CD8-positive, alpha-beta memory T cell (primary cell): Measurements from ENCODE around the gene ANXA10. TPM values are rescaled to one million over a fixed set of nuclear protein-coding genes. Genes with fewer than 3 reads are reported as not detected.
"Not testable (repeated sequence)": the region's sequence is repeated elsewhere in the genome, so short reads cannot be mapped to it uniquely, and the experiment has no call there.

Experiments
- CTCF ChIA-PET: fragments of 350-600 bp; sonication (Branson Sonifier 250); formaldehyde crosslinking; loops from one replicate; lab custom pipeline; 2021; ENCODE audit warnings: antibody characterized with exemption; lab: Charles Lee
- POLR2A ChIA-PET: fragments of 350-600 bp; sonication (Branson Sonifier 250); formaldehyde crosslinking; loops from one replicate; lab custom pipeline; 2021; ENCODE audit warnings: antibody characterized with exemption; lab: Charles Lee
- DNase-seq, 5 donors: peaks; one replicate each; pipeline versions ENCODE4 v3.0.0 to v3.0.0-alpha.2; 2020 to 2022; ENCODE audit warnings: mixed read lengths in 1 of 5
- H3K27ac ChIP-seq: one replicate; pipeline ENCODE4 v1.7.0; 2013; ENCODE audit warnings: low read depth, mild to moderate bottlenecking, low read length, moderate library complexity
- H3K27me3 ChIP-seq: 2 replicates; pipeline ENCODE4 v1.7.0; 2013; ENCODE audit warnings: low read length, mild to moderate bottlenecking; ENCODE audit not compliant: insufficient read depth, poor library complexity, severe bottlenecking
- H3K36me3 ChIP-seq: 2 replicates; pipeline ENCODE4 v1.7.0; 2013; ENCODE audit warnings: mild to moderate bottlenecking, low read length, moderate library complexity; ENCODE audit not compliant: insufficient read depth
- H3K4me1 ChIP-seq: 2 replicates; pipeline ENCODE4 v1.7.0; 2013; ENCODE audit warnings: mild to moderate bottlenecking, low read length, moderate library complexity; ENCODE audit not compliant: insufficient read depth
- H3K4me3 ChIP-seq: 2 replicates; pipeline ENCODE4 v1.7.0; 2013; ENCODE audit warnings: mild to moderate bottlenecking, low read length
- H3K9me3 ChIP-seq: 2 replicates; pipeline ENCODE4 v1.7.0; 2013; ENCODE audit warnings: mild to moderate bottlenecking, low read length
- H3K27ac Mint-ChIP-seq, 8 donors: one replicate each; pipeline ENCODE4 v1.8.0; 2020 to 2021; ENCODE audit warnings: mixed read lengths in 8 of 8, mild to moderate bottlenecking in 6 of 8, inconsistent platforms in 3 of 8, moderate library complexity in 3 of 8
- H3K27me3 Mint-ChIP-seq, 2 donors: one replicate each; pipeline ENCODE4 v1.8.0; 2020 to 2021; ENCODE audit warnings: mixed read lengths in 2 of 2, mild to moderate bottlenecking in 1 of 2, moderate library complexity in 1 of 2
- H3K36me3 Mint-ChIP-seq, 3 donors: one replicate each; pipeline ENCODE4 v1.8.0; 2020 to 2021; ENCODE audit warnings: mixed read lengths in 3 of 3, inconsistent platforms in 1 of 3, mild to moderate bottlenecking in 1 of 3
- H3K4me1 Mint-ChIP-seq, 3 donors: one replicate each; pipeline ENCODE4 v1.8.0; 2020 to 2021; ENCODE audit warnings: mixed read lengths in 3 of 3, inconsistent platforms in 1 of 3, mild to moderate bottlenecking in 1 of 3
- H3K4me3 Mint-ChIP-seq, 7 donors: one replicate each; pipeline ENCODE4 v1.8.0; 2020 to 2021; ENCODE audit warnings: mixed read lengths in 7 of 7, mild to moderate bottlenecking in 6 of 7, moderate library complexity in 4 of 7, inconsistent platforms in 2 of 7
- H3K9me3 Mint-ChIP-seq, 5 donors: one replicate each; pipeline ENCODE4 v1.8.0; 2020 to 2022; ENCODE audit warnings: mixed read lengths in 5 of 5, mild to moderate bottlenecking in 3 of 5, moderate library complexity in 2 of 5, inconsistent platforms in 1 of 5
- polyA plus RNA-seq: library from polyadenylated mRNA; unstranded; fragments of 300-500 nt; fragmentation: Illumina TruSeq; gene quantifications from one replicate; pipeline ENCODE4 v1.2.3, GENCODE V29; 2021
- total RNA-seq, 2 experiments: library from RNA; stranded (reverse); gene quantifications; one replicate each; pipeline ENCODE4 v1.2.3, GENCODE V29; 2021

Gene ANXA10
- total and polyA plus RNA-seq, 3 experiments from 2014 or later: not detected

- Histone ChIP-seq H3K4me3 (no peak overlapping the region), H3K9me3 (peaks cover 9% of the 10 kb centered on the region), H3K27ac (no peak overlapping the region), H3K36me3 (no peaks in the 10 kb centered on the region), H3K4me1 (no peaks in the 10 kb centered on the region), H3K27me3 (no peaks in the 10 kb centered on the region)
- Mint-ChIP-seq H3K27ac (no peak overlapping the region), H3K4me1 (no peaks in the 10 kb centered on the region), H3K9me3 (peaks cover 6 to 21% (median 19%) of the 10 kb centered on the region in 5 donors), H3K4me3 (no peak overlapping the region), H3K36me3 (peaks cover 0 to 12% (median 1%) of the 10 kb centered on the region in 3 donors), H3K27me3 (no peaks in the 10 kb centered on the region)
- POLR2A ChIA-PET: no interaction called here
- no peak for DNase-seq
- CTCF ChIA-PET: no interaction called here
Measured at GRCh38 chr4:168199260-168199957, 107.1 kb downstream of the ANXA10 start.

GRCh38 chr4:168200685-168201084, 108.3 kb downstream of the ANXA10 start:
- no peaks in the 10 kb centered on the region for H3K27me3 ChIP-seq
- no peak overlapping the region for H3K4me3 ChIP-seq
- H3K9me3 ChIP-seq: peaks cover 9% of the 10 kb centered on the region
- DNase-seq: no peak
- CTCF ChIA-PET: no interaction called here
- H3K36me3 Mint-ChIP-seq: peaks cover 0 to 12% (median 6%) of the 10 kb centered on the region in 3 donors
- H3K4me3 Mint-ChIP-seq: no peak overlapping the region
- no peak overlapping the region for H3K27ac ChIP-seq
- H3K27me3 Mint-ChIP-seq: no peaks in the 10 kb centered on the region
- peaks cover 15 to 33% (median 28%) of the 10 kb centered on the region in 5 donors for H3K9me3 Mint-ChIP-seq
- H3K27ac Mint-ChIP-seq: no peak overlapping the region
- no peaks in the 10 kb centered on the region for H3K36me3 ChIP-seq
- H3K4me1 ChIP-seq: no peaks in the 10 kb centered on the region
- POLR2A ChIA-PET: no interaction called here
- H3K4me1 Mint-ChIP-seq: no peaks in the 10 kb centered on the region

- no peaks in the 10 kb centered on the region for H3K4me1 ChIP-seq
- Mint-ChIP-seq H3K27ac (no peak overlapping the region), H3K4me3 (no peak overlapping the region), H3K9me3 (peaks cover 18 to 36% (median 31%) of the 10 kb centered on the region in 5 donors), H3K4me1 (no peaks in the 10 kb centered on the region), H3K27me3 (no peaks in the 10 kb centered on the region), H3K36me3 (peaks cover 2 to 26% (median 10%) of the 10 kb centered on the region in 3 donors)
- POLR2A ChIA-PET: no interaction called here
- no peaks in the 10 kb centered on the region for H3K27me3 ChIP-seq
- no peaks in the 10 kb centered on the region for H3K36me3 ChIP-seq
- no peak overlapping the region for H3K4me3 ChIP-seq
- H3K9me3 ChIP-seq: peaks cover 9% of the 10 kb centered on the region
- CTCF ChIA-PET: no interaction called here
- H3K27ac ChIP-seq: no peak overlapping the region
- no peak for DNase-seq
Measured at GRCh38 chr4:168203233-168203911, 111.0 kb downstream of the ANXA10 start.

- H3K4me3 Mint-ChIP-seq: no peak overlapping the region
- H3K27ac ChIP-seq: no peak overlapping the region
- no peak overlapping the region for H3K27ac Mint-ChIP-seq
- peaks cover 12 to 36% (median 22%) of the 10 kb centered on the region in 5 donors for H3K9me3 Mint-ChIP-seq
- no peaks in the 10 kb centered on the region for H3K27me3 Mint-ChIP-seq
- H3K36me3 Mint-ChIP-seq: peaks cover 9 to 39% (median 13%) of the 10 kb centered on the region in 3 donors
- ChIA-PET CTCF (no interaction called here), POLR2A (no interaction called here)
- H3K27me3 ChIP-seq: no peaks in the 10 kb centered on the region
- H3K36me3 ChIP-seq: no peaks in the 10 kb centered on the region
- H3K4me1 Mint-ChIP-seq: no peaks in the 10 kb centered on the region
- DNase-seq: no peak
- no peaks in the 10 kb centered on the region for H3K4me1 ChIP-seq
- H3K9me3 ChIP-seq: peaks cover 1% of the 10 kb centered on the region
- H3K4me3 ChIP-seq: no peak overlapping the region
Measured at GRCh38 chr4:168208957-168209614, 116.7 kb downstream of the ANXA10 start.

GRCh38 chr4:168212656-168213055, 120.3 kb downstream of the ANXA10 start:
- no peaks in the 10 kb centered on the region for H3K4me1 ChIP-seq
- no peak overlapping the region for H3K4me3 ChIP-seq
- H3K36me3 Mint-ChIP-seq: peaks cover 35 to 61% (median 39%) of the 10 kb centered on the region in 3 donors
- H3K27ac ChIP-seq: no peak overlapping the region
- H3K9me3 ChIP-seq: no peaks in the 10 kb centered on the region
- H3K27me3 ChIP-seq: no peaks in the 10 kb centered on the region
- POLR2A ChIA-PET: no interaction called here
- H3K4me1 Mint-ChIP-seq: no peaks in the 10 kb centered on the region
- H3K27me3 Mint-ChIP-seq: no peaks in the 10 kb centered on the region
- H3K4me3 Mint-ChIP-seq: no peak overlapping the region
- DNase-seq: no peak
- H3K27ac Mint-ChIP-seq: no peak overlapping the region
- H3K36me3 ChIP-seq: peaks cover 5% of the 10 kb centered on the region
- CTCF ChIA-PET: no interaction called here
- peaks cover 6 to 35% (median 9%) of the 10 kb centered on the region in 5 donors for H3K9me3 Mint-ChIP-seq

- POLR2A ChIA-PET, H3K9me3 ChIP-seq, H3K27me3 Mint-ChIP-seq, CTCF ChIA-PET, H3K4me3 Mint-ChIP-seq, H3K27ac ChIP-seq, H3K4me1 Mint-ChIP-seq, H3K4me1 ChIP-seq, H3K27ac Mint-ChIP-seq, DNase-seq, H3K27me3 ChIP-seq, H3K4me3 ChIP-seq: not testable (repeated sequence)
- H3K36me3 Mint-ChIP-seq: peaks cover 41 to 68% (median 48%) of the 10 kb centered on the region in 3 donors
- peaks cover 13% of the 10 kb centered on the region for H3K36me3 ChIP-seq
- peaks cover 6 to 35% (median 9%) of the 10 kb centered on the region in 5 donors for H3K9me3 Mint-ChIP-seq
Measured at GRCh38 chr4:168213511-168213910, 121.2 kb downstream of the ANXA10 start.

GRCh38 chr4:168218645-168219044, 126.3 kb downstream of the ANXA10 start:
- Mint-ChIP-seq H3K4me1 (peaks cover 0 to 11% (median 3%) of the 10 kb centered on the region in 3 donors), H3K9me3 (peaks cover 0 to 21% (median 9%) of the 10 kb centered on the region in 5 donors), H3K27ac (no peak overlapping the region), H3K4me3 (no peak overlapping the region), H3K36me3 (peaks cover 69 to 83% (median 79%) of the 10 kb centered on the region in 3 donors), H3K27me3 (no peaks in the 10 kb centered on the region)
- H3K4me3 ChIP-seq: no peak overlapping the region
- H3K4me1 ChIP-seq: no peaks in the 10 kb centered on the region
- ChIA-PET POLR2A (no interaction called here), CTCF (no interaction called here)
- no peak for DNase-seq
- peaks cover 20% of the 10 kb centered on the region for H3K36me3 ChIP-seq
- H3K27me3 ChIP-seq: no peaks in the 10 kb centered on the region
- H3K27ac ChIP-seq: no peak overlapping the region
- H3K9me3 ChIP-seq: no peaks in the 10 kb centered on the region

GRCh38 chr4:168220893-168221292, 128.6 kb downstream of the ANXA10 start:
- no peaks in the 10 kb centered on the region for H3K27me3 ChIP-seq
- no peak overlapping the region for H3K27ac ChIP-seq
- H3K27me3 Mint-ChIP-seq: no peaks in the 10 kb centered on the region
- H3K27ac Mint-ChIP-seq: peak overlapping the region in 4 of 8 donors; percentile 10 to 47 (median 26)
- peaks cover 63 to 82% (median 66%) of the 10 kb centered on the region in 3 donors for H3K36me3 Mint-ChIP-seq
- H3K9me3 Mint-ChIP-seq: peaks cover 0 to 5% (median 0%) of the 10 kb centered on the region in 5 donors
- DNase-seq: no peak
- H3K36me3 ChIP-seq: peaks cover 26% of the 10 kb centered on the region
- peaks cover 0 to 11% (median 3%) of the 10 kb centered on the region in 3 donors for H3K4me1 Mint-ChIP-seq
- CTCF ChIA-PET: no interaction called here
- no peaks in the 10 kb centered on the region for H3K4me1 ChIP-seq
- no peak overlapping the region for H3K4me3 Mint-ChIP-seq
- POLR2A ChIA-PET: no interaction called here
- no peak overlapping the region for H3K4me3 ChIP-seq
- no peaks in the 10 kb centered on the region for H3K9me3 ChIP-seq
